ENCODE measurements around the gene INSL3.
A peak's percentile ranks its signal among the peaks of the same experiment; 100 is the strongest.

The INSL3 gene, protein sequence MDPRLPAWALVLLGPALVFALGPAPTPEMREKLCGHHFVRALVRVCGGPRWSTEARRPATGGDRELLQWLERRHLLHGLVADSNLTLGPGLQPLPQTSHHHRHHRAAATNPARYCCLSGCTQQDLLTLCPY

DNA sequence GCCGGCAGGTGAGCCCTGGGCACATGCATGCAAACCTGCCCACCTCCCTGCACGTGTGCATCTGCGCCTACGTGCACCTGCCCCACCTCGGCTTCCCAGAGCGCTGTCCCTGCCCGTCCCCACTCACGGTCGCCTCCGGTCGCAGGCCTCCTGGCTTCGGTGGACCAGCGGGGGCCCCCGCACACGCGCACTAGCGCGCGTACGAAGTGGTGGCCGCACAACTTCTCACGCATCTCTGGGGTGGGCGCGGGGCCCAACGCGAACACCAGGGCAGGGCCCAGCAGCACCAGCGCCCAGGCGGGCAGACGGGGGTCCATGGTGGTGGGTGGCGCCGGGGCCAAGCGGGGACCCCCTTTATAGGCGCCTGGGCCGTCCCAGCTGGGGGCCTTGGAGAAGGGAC is at the start of gene INSL3:
TSS of gene INSL3 (minus strand) at position 330 of the 400 bp plus-strand sequence. CDS start at position 317, 13 bp downstream.
- no peak for DNase-seq

DNA sequence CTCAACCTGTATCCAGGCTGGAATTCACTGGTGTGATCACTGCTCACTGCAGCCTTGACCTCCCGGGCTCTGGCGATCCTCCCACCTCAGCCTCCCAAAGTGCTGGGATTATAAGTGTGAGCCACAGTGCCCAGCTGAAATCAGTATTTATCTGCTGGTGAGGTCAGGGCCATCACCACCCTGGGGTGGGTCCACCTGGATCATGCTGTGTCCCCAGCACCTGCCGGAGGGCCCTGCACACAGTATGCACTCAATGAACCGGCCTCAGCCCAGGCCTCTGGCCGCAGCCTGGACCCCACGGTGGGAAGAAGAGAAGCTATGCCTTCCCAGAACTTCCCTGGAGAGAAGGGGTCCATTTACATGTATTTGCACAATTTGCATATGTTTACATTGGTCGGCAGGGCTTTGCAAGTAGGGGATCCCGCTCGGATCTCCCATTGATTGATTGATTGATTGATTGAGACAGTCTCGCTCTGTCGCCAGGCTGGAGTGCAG is 47.8 kb upstream of the INSL3 start:
- no peak for DNase-seq

DNA sequence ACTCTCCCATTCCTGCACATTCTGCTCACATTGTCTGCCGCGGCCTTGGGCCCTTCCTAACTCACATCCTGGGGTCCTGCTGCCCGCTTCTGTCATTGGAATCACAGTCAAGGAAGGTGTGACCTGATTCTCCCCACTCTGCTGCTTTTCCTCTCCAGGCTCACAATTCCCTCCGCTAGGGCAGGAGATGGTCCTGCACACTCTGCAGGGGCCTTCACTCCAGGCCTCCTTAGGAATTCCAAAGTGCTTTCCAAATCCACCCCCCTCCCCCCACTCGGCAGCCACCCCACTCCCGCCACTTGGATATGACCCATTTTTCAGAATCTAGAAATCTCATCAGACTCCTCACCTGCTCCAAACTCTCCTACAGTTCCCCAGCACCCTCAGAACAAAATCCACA is 47.4 kb upstream of the INSL3 start:
- no peak for DNase-seq

DNA sequence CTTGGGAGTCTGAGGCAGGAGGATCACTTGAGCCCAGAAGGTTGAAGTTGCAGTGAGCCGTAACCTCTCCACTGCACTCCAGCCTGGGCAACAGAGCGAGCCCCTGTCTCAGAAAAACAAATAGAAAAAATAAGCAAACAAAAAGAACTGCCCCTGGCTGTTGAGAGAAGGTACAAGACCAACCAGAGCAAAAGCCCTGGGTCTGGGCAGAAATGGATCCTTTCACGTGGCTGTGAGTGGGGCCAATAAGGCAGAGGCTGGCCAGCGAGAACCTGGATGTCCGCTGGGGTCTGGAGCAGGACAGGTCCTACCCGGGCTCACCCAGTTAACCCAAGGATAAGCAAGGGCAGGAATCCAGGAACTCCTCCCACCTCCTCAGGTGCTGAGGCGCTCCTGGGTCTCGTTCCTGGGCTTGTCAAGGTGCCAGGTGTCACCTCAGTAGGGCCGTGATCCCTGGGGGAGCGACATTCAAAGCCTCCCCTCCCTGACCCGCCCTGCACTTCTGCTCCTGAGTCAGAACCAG is 45.7 kb upstream of the INSL3 start:
- no peak for DNase-seq

DNA sequence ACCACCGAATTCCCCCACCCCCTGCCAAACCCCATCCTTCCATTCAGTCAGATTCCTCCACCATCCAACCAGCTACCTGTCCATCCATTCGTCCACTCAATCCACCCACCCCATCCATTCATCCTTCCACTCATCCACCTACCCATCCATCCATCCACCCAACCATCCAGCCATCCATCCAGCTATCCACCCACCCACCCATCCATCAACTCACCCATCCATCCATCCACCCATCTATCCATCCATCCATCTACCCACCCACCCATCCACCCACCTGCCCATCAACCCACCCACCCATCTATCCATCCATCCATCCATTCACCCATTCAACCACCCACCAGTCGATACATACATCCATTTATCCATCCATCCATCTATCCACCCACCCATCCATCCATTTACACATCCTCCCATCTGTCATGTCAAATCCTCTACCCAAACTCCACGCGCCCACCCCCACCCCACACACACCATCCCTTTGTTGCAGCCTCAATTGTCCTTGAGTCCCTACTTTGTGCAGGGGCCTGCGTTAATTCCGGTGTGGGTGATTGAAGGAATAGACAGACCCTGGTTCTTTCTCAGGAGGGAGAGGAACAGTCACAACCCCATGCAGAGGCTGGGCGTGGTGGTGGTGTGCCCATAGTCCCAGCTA is 45.1 kb upstream of the INSL3 start:
- DNase-seq, result no peak

GRCh38 chr19:17865364-17866311 is 44.3 kb upstream of the INSL3 start:
- no peak for DNase-seq

DNA sequence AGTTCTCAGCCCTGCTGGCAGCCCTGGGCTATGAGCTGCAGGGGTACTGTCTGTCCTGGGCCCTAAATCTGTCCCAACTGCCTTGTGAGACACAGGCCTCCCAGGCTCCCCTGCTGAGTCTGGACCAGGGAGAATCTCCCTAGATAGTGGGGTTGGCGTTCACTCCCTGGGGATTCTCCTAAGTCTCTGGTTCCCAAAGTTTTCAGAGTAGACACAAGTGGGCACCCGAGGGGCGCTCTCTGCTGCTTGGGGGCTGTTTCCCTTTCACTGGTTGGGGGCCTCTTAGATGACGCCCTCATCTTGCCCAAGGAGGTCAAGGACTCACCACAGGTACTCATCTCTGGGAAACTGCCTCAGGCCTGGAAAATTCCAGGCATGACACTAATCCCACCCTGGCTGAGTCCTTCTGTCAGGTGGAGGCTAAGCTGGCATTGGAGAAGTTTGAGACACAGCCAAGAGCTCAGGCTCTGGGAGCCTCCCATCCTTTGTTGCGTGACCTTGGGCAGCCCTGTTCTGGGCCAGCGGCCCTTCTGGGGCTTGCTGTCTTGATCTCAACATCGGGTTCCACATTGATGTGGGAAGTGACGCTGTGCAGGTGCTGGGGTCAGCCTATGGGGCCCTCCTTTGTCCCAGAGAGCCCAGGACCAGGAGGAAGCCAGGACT is 42.3 kb upstream of the INSL3 start:
- no peak for DNase-seq

GRCh38 chr19:17862711-17863519 is 41.6 kb upstream of the INSL3 start:
- DNase-seq, result no peak

GRCh38 chr19:17861542-17862402 is 40.5 kb upstream of the INSL3 start:
- no peak for DNase-seq

DNA sequence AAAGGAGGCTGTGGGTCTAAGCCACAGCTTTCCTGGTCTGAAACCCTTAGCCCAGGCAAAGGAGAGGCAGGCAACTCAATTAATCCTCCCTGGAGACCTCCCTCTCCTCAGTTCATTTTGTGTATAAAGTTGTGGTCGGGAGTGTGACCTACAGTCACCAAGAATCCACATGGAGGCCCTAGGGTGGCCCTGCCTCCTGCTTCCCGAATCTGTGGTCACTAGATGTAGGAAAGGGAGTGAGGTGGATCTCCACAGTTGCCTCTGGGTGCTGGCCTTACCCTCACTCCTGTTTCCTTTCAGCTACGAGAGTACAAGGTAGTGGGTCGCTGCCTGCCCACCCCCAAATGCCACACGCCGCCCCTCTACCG is 39.7 kb upstream of the INSL3 start:
- DNase-seq, result no peak

DNA sequence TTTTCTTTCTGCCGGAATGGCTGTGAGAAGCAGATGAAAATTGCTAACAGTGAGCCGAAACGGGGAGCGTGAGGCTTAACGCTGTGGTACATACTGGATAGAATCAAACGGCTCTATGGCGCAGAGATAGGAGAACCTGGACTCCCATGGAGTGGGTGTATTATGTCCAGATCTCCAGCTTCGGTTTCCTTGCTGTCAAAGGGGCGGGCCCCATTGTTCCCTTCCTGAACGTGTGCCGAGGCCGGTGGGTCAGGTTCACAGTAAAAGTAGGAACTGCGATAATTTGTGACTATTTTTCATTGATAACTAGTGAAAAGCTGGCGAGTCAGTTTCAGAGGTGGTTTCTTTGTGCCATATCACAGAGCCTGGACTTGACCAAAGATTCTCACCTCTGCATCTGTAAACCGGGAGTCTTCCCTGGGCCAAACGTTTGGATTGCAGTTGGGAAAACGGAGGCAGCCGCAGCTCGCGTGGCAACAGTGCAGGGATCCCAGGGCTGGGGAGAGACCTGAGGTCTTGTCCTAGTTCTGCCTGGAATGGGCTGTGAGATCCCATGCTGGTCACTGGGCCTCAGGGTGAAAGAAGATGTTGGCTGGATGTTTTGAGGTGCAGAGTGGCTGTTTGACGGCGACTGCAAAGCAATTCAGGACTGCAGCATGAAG is 39.1 kb upstream of the INSL3 start:
- DNase-seq, result no peak

DNA sequence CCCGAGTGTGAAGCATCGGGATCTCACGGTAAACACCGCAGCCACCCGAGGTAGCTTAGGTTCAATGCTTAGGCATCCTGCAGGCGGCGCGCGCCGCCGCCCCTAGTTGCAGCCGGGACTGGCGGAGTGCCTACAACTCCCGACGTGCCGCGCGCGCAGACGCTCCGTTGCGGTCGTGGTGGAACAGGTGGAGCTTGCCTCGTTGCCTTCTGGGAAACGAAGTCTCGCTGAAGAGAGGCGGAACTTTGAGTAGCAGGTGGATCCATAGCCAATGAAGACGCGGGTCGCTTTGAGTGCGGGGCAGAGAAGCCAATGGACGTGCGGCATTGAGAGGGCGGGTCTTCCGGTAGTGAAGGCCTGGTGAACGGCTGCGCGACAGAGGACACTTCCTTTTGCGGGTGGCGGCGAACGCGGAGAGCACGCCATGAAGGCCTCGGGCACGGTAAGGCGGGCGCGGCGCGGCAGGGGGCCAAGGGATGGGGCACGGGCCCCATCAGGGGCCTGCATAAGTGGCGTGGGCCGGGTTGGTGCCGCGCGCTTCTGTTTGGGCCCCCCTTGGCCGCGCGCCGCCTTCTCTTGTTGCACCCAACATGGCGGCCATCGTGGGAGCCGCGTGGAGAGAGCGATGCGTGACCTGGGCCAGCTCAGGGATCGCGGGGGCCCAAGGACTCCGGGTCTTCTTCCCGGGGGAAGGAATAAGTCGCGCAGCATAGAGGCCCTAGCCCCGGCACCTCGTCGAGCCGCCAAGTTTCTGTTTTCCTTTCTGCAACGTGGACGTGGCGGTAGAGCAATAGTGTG is 38.4 kb upstream of the INSL3 start, which contains the start of gene RPL18A:
TSS of gene RPL18A (plus strand) at position 378 of the 798 bp plus-strand sequence. CDS start at position 425, 47 bp downstream.
- peak; percentile 97 for DNase-seq

DNA sequence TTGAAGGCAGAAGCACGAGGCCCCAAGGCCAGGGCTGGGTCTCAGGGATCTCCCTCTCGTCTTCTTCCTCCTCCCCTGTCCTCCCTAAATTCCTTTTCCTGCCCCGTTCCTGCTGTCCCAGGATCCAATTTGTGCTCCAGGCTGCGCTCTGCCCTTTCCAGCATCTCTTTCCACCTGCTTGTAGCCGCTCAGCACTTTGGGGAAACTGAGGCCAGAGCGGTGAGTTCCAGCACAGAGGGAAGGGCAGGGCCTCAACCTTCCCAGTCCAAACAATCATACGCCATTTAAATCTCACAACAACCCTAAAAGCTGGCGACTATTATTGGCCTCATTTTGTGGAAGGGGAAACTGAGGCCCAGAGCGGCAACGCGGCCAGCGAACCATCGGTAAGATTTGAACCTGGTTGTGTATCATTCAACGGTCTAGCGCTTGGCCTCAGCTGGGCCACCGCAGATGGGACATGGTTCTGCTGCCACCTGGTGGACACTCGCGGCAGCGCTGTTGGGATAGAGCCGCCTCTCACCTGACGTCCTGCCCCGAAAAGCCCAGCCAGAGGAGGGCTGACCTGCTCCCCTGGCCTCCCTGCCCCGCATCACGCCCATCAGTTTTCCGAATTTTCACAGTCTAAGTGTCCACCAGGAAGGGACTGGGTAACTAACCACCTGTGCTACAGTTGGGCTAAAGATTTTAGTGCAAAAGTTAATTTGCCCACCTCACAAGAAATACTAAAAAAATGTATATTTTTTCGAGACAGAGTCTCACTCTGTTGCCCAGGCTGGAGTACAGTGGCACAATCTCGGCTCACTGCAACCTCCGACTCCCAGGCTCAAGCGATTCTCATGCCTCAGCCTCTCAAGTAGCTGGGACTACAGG is 34.2 kb upstream of the INSL3 start:
- peak; percentile 18 for DNase-seq

- no peak for DNase-seq
Observed at GRCh38 chr19:17854061-17854460, 32.7 kb upstream of the INSL3 start.

GRCh38 chr19:17848595-17849292 is 27.4 kb upstream of the INSL3 start:
- DNase-seq, result no peak

- no peak for DNase-seq
Observed at GRCh38 chr19:17847538-17848366, 26.4 kb upstream of the INSL3 start, which contains the start of gene JAK3. Gene JAK3 (minus strand): TSS chr19:17847982. CDS start chr19:17844417, 3,565 bp downstream.

DNA sequence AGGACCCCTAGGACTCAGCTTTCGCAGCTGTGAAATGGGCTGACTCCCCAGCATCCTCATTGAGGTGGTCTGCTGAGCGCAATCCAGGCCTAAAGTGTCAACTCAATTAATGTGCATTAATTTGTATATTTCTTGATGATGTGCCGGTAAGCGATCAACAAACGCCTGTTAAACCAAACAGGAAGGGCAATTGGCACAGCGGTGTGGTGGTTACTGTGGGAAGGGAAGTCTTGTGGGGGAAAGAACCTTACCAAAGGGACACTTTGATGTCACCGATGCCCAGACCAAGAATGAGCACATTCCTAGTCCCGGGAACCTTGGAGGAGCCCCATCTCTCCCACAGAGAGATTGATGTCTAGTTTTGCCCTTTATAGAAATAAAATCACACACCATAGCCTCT is 24.8 kb upstream of the INSL3 start:
- DNase-seq, result no peak
